HG02759 (cell line): ENCODE measurements around the gene SBNO1.
"Not testable (repeated sequence)": the region's sequence is repeated elsewhere in the genome, so short reads cannot be mapped to it uniquely, and the experiment has no call there.

ENCODE experiments used
- ATAC-seq: cut with Tn5 transposase; IDR thresholded peaks from one replicate; pipeline ENCODE4 v1.9.1; 2021; ENCODE audit warnings: mild to moderate bottlenecking, moderate library complexity; ENCODE audit not compliant: unreplicated experiment

SBNO1 gene

GRCh38 chr12:123364532-123365024 is at the start of gene SBNO1:
Gene SBNO1 (minus strand): TSS chr12:123364847. CDS start chr12:123350441, 14,406 bp downstream.
- ATAC-seq, result peak; percentile 44

DNA sequence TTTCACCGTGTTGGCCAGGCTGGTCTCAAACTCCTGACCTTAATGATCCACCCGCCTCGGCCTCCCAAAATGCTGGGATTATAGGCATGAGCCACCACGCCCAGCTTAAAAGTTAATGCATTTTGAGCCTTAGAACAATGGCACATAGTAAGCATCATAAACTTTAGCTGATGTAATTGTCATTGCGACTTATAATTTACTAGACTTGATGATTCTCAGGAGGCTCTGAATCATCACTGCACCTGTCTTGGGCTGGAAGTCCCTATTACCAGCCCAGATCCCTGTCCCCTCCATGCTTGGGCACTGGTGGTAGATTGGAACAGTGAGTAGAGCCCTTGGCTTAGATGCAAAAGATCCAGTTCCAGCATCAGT is 45.4 kb upstream of the SBNO1 start:
- no peak for ATAC-seq

GRCh38 chr12:123409284-123410040 is 44.8 kb upstream of the SBNO1 start:
- ATAC-seq, result not testable (repeated sequence)

DNA sequence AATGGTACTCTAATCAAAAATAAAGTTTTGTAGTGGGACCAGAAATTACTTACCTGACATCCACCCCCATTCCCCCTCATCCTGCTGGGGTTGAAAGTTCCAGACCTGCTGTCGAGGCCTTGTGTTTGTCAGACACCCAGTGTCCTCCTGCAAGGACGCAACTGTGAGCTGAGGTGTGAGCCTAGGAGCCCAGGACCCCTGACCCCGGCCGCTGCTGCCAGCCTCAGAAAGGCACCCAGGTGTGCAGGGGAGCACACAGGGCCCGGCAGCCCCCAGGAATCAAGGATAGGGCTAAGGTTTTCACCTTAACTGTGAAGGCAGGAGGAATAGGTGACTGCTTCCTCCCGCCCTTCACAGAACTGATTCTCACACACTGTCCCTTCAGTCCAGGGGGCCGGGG is 44.0 kb upstream of the SBNO1 start:
- not testable (repeated sequence) for ATAC-seq

GRCh38 chr12:123407934-123408333 is 43.3 kb upstream of the SBNO1 start:
- not testable (repeated sequence) for ATAC-seq

GRCh38 chr12:123407269-123407668 is 42.6 kb upstream of the SBNO1 start:
- ATAC-seq, result not testable (repeated sequence)

- no peak for ATAC-seq
Observed at GRCh38 chr12:123404581-123404980, 39.9 kb upstream of the SBNO1 start.

DNA sequence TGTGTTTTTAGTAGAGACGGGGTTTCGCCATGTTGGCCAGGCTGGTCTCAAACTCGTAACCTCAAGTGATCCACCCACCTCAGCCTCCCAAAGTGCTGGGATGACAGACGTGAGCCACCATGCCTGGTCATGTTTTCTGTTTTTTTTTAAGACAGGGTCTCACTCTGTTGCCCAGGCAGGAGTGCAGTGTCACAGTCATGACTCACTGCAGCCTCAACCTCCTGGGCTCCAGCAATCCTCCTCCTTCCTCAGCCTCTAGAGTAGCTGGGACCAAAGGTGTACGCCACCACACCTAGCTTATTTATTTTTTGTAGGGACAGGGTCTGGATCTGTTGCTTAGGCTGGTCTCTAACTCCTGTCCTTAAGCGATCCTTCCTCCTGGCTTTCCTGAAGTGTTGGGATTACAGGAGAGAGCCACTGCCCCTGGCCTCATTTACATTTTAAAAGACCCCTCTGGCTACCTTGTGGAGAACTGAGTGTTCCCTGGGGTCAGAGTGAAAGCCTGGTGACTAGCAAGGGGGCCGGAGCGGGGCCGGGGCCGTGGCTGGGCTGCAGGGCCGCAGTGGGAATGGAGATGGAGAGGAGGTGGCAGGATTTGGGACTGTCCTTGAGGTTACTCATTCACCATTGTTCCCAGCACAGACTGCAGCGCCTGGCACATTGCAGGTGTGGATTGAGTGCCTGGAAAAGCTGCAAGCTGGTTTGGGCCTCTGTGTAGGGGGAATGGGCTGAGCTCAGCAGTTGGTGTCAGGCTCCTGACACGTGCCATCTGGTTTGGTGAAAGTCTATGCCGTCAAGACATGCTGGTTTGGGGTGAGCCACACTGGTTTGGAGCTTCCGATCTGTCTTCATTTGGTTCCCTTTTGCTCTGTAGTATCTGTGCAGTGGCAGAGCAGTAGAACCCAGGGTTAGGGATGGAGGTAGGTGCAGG is 37.4 kb upstream of the SBNO1 start:
- ATAC-seq, result no peak

DNA sequence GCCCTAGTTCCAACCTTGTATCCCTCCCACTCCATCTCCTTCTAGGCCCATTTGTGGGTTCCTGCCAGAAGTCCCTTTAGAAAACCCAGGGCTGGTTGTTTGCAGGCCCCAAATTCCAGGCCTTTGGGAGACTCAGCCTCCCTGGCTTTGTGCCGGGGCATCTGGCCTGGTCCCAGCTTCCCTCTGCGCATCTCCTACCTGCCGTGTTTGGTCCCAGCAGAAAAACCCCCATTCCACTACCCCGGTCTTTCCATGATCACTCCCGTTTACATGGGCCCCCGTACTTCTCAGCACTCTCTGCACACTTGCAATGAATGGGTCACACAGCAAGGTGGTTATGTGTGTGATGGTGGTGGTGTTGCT is 34.6 kb upstream of the SBNO1 start:
- ATAC-seq, result no peak

DNA sequence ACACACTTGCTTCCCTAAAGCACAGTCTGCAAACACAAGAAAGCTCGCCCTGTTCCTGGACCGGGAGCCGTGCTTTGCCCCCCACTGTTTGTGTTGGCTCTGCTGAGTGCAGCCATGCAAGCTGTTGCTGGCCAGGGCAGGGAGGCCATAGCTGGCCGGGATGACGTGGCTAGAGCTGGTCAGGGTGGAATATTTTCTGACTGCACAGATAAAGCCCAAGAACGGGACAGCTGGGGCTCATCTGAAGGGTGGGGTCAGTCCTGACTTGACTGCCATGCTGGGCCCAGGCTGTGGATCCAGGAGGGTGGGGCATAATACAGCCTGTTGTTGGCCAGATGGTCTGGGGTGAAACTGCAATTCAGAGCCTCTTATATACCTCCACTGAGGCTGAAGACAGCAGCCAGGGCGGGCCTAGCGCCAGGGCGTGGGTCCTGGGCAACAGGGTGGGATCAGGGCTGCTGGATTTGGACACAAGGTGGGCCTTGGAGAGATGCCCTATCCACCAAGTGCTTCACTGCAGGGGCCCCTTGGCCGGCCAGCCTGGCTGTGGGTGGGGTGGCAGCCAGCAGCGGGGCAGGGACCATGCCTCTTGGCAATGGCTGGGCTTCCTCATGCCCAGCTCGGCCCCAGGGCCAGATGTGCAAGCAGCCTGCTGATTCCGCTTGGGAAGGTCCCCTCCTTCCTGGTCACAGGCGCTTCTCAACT is 34.1 kb upstream of the SBNO1 start:
- no peak for ATAC-seq

DNA sequence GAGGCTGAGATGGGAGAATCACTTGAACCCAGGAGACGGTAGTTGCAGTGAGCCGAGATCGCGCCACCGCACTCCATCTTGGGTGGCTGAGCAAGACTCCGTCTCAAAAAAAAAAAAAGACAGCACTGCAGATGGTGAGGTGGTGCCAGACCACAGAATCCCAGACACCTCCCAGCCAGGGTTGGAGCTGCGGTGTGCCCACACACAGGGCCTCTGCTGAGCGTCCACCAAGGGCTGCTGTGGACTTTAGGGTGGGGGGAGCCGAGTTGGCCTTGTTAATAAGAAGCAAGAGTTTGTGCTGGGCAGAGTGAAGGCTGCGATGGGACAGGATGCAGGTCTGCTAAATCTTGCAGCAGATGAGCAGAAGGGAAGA is 33.5 kb upstream of the SBNO1 start:
- ATAC-seq, result no peak

DNA sequence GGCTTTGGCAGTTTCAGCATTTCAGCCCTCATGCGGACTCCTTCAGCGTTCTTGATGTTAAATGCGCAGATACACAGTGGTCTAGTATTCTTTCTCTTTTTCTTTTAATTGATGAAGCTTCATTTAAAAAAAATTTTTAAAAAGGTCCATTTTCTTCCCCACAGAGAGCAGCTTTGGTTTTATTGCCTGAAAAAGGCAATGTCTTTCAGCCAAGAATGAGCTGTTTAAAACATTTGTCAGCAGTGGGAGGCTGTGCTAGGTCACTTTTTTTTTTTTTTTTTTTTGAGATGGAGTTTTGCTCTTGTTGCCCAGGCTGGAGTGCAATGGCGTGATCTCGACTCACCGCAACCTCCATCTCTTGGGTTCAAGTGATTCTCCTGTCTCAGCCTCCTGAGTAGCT is 32.8 kb upstream of the SBNO1 start:
- ATAC-seq, result no peak

- no peak for ATAC-seq
Observed at GRCh38 chr12:123396954-123397353, 32.3 kb upstream of the SBNO1 start.

- ATAC-seq, result no peak
Observed at GRCh38 chr12:123396543-123396942, 31.9 kb upstream of the SBNO1 start.

GRCh38 chr12:123395236-123395635 is 30.6 kb upstream of the SBNO1 start:
- no peak for ATAC-seq

GRCh38 chr12:123393747-123394146 is 29.1 kb upstream of the SBNO1 start:
- no peak for ATAC-seq

DNA sequence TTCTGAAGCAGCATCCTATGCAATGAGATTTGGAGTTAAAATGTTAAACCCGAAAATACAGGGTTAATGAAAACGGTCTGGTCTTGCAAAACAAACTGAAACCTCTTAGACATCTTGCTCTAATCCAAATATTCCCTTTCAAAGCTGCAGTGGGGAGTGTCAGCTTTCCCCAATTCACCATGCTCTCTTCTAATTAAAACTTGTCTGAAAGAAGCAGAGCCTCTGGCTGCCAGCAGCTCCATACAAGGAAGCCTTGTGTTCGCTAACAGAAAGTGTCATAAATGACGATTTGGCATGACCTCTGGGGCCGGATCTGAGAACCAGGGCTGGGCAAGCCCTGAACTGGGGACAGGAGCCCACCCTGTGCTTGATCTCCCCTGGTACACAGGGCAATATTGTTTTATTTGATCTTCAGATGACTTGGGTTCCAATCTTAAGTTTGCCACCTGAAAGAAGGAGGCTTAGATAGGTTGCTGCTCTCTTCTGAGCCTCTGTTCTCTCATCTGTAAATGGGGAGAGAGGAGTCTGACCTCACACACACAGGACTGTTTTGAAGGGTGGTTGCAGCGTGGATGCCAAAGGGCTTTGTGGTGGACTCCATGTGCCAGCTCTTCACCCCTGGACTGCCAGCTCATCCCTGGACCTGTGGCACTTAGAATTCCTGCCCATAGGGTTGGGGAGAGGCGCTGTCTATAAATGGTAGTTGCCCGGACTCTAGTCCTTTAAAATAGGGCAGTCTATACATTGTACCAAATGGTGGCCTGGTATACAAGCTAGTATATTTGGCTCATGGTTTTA is 27.1 kb upstream of the SBNO1 start:
- no peak for ATAC-seq

GRCh38 chr12:123390498-123391426 is 26.1 kb upstream of the SBNO1 start:
- ATAC-seq, result no peak

DNA sequence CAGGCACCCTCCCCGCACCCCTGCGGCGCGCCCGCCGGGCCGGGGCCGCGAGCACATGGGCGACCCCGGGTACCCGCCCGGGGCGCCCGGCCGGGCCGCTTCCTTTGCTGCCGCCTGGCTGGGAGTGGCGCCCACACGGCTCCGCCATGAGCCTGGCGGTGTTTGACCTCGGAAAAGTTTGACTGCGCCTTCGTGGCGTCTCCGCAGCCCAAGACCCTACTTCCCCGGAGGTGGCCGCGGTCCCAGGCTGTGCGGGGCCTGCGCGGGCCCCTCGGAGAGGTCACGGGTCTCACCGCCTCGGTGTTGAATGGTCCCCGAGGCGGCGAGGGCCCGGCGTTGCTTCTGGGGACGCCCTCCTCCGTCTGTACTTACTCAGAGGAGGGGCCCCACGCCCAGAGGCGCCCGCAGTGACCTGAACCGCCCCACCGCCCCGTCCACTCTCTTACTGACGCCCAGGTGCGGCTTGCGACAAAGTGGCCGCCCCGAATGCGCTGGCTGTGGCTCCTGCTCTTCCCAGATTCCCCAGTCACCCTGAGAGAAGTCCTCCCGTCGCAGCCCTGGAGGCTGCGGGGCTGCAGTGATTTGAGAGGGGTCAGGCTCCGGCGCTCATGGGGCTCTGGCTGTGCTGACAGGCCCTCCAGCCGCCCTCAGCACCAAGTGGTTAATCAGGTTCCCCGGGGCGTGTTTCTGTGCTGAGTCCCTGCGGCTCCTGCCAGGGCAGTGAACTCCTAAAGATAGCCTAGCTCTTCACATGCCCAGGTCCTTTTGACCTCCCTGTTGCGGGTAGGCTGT is 25.1 kb upstream of the SBNO1 start:
- peak; percentile 34 for ATAC-seq
